ENCODE data around the gene UBTD2.

Gene UBTD2

GRCh38 chr5:172169216-172169615 is 114.3 kb downstream of the UBTD2 start:
- Histone ChIP-seq H3K4me1 (ENCODE audit: control insufficient read depth, insufficient read depth, low read length, unreplicated experiment) (peaks cover 12% of the 10 kb centered on the region), H2AFZ (ENCODE audit: low read length, unreplicated experiment) (no peak overlapping the region), H3K27ac (ENCODE audit: low read depth, low read length) (no peak overlapping the region), H3K4me3 (ENCODE audit: low read depth, low read length) (no peak overlapping the region), H3K36me3 (ENCODE audit: insufficient read depth, low read length) (no peaks in the 10 kb centered on the region), H3K79me2 (ENCODE audit: control insufficient read depth, insufficient read depth, low read length, unreplicated experiment) (peaks cover 15% of the 10 kb centered on the region), H3K27me3 (ENCODE audit: insufficient read depth, low read length) (no peaks in the 10 kb centered on the region)

- no peak overlapping the region for H2AFZ ChIP-seq (ENCODE audit: low read length, unreplicated experiment)
- H3K36me3 ChIP-seq (ENCODE audit: insufficient read depth, low read length), result no peaks in the 10 kb centered on the region
- H3K79me2 ChIP-seq (ENCODE audit: control insufficient read depth, insufficient read depth, low read length, unreplicated experiment), result peaks cover 20% of the 10 kb centered on the region
- H3K4me3 ChIP-seq (ENCODE audit: low read depth, low read length), result no peak overlapping the region
- no peak overlapping the region for H3K27ac ChIP-seq (ENCODE audit: low read depth, low read length)
- H3K27me3 ChIP-seq (ENCODE audit: insufficient read depth, low read length), result no peaks in the 10 kb centered on the region
- peaks cover 14% of the 10 kb centered on the region for H3K4me1 ChIP-seq (ENCODE audit: control insufficient read depth, insufficient read depth, low read length, unreplicated experiment)
Observed at GRCh38 chr5:172168311-172168710, 115.3 kb downstream of the UBTD2 start.

GRCh38 chr5:172167895-172168294 is 115.7 kb downstream of the UBTD2 start:
- Histone ChIP-seq H3K36me3 (ENCODE audit: insufficient read depth, low read length) (no peaks in the 10 kb centered on the region), H2AFZ (ENCODE audit: low read length, unreplicated experiment) (no peak overlapping the region), H3K4me3 (ENCODE audit: low read depth, low read length) (no peak overlapping the region), H3K4me1 (ENCODE audit: control insufficient read depth, insufficient read depth, low read length, unreplicated experiment) (peaks cover 12% of the 10 kb centered on the region), H3K79me2 (ENCODE audit: control insufficient read depth, insufficient read depth, low read length, unreplicated experiment) (peaks cover 18% of the 10 kb centered on the region), H3K27ac (ENCODE audit: low read depth, low read length) (no peak overlapping the region), H3K27me3 (ENCODE audit: insufficient read depth, low read length) (no peaks in the 10 kb centered on the region)

GRCh38 chr5:172166030-172166826 is 117.3 kb downstream of the UBTD2 start:
- Histone ChIP-seq H2AFZ (ENCODE audit: low read length, unreplicated experiment) (no peak overlapping the region), H3K79me2 (ENCODE audit: control insufficient read depth, insufficient read depth, low read length, unreplicated experiment) (peaks cover 20% of the 10 kb centered on the region), H3K27ac (ENCODE audit: low read depth, low read length) (no peak overlapping the region), H3K27me3 (ENCODE audit: insufficient read depth, low read length) (no peaks in the 10 kb centered on the region), H3K4me1 (ENCODE audit: control insufficient read depth, insufficient read depth, low read length, unreplicated experiment) (peaks cover 12% of the 10 kb centered on the region), H3K36me3 (ENCODE audit: insufficient read depth, low read length) (no peaks in the 10 kb centered on the region), H3K4me3 (ENCODE audit: low read depth, low read length) (no peak overlapping the region)

GRCh38 chr5:172165465-172165864 is 118.1 kb downstream of the UBTD2 start:
- Histone ChIP-seq H3K4me3 (ENCODE audit: low read depth, low read length) (no peak overlapping the region), H3K27ac (ENCODE audit: low read depth, low read length) (no peak overlapping the region), H2AFZ (ENCODE audit: low read length, unreplicated experiment) (no peak overlapping the region), H3K79me2 (ENCODE audit: control insufficient read depth, insufficient read depth, low read length, unreplicated experiment) (peaks cover 24% of the 10 kb centered on the region), H3K27me3 (ENCODE audit: insufficient read depth, low read length) (no peaks in the 10 kb centered on the region), H3K36me3 (ENCODE audit: insufficient read depth, low read length) (no peaks in the 10 kb centered on the region), H3K4me1 (ENCODE audit: control insufficient read depth, insufficient read depth, low read length, unreplicated experiment) (peaks cover 12% of the 10 kb centered on the region)

GRCh38 chr5:172164769-172165212 is 118.8 kb downstream of the UBTD2 start:
- peaks cover 26% of the 10 kb centered on the region for H3K79me2 ChIP-seq (ENCODE audit: control insufficient read depth, insufficient read depth, low read length, unreplicated experiment)

GRCh38 chr5:172163346-172163745 is 120.2 kb downstream of the UBTD2 start:
- no peaks in the 10 kb centered on the region for H3K27me3 ChIP-seq (ENCODE audit: insufficient read depth, low read length)
- no peak overlapping the region for H2AFZ ChIP-seq (ENCODE audit: low read length, unreplicated experiment)
- H3K36me3 ChIP-seq (ENCODE audit: insufficient read depth, low read length), result no peaks in the 10 kb centered on the region
- H3K79me2 ChIP-seq (ENCODE audit: control insufficient read depth, insufficient read depth, low read length, unreplicated experiment), result peaks cover 30% of the 10 kb centered on the region
- H3K4me1 ChIP-seq (ENCODE audit: control insufficient read depth, insufficient read depth, low read length, unreplicated experiment), result peaks cover 12% of the 10 kb centered on the region
- no peak overlapping the region for H3K27ac ChIP-seq (ENCODE audit: low read depth, low read length)
- no peak overlapping the region for H3K4me3 ChIP-seq (ENCODE audit: low read depth, low read length)

More at GRCh38 chr5:172164769-172165212, 118.8 kb downstream of the UBTD2 start:
- no peak overlapping the region for H2AFZ ChIP-seq (ENCODE audit: low read length, unreplicated experiment)
- H3K27ac ChIP-seq (ENCODE audit: low read depth, low read length), result no peak overlapping the region
- no peak overlapping the region for H3K4me3 ChIP-seq (ENCODE audit: low read depth, low read length)
- H3K27me3 ChIP-seq (ENCODE audit: insufficient read depth, low read length), result no peaks in the 10 kb centered on the region
- peaks cover 12% of the 10 kb centered on the region for H3K4me1 ChIP-seq (ENCODE audit: control insufficient read depth, insufficient read depth, low read length, unreplicated experiment)
- H3K36me3 ChIP-seq (ENCODE audit: insufficient read depth, low read length), result no peaks in the 10 kb centered on the region

- Histone ChIP-seq H3K27ac (ENCODE audit: low read depth, low read length) (no peak overlapping the region), H3K79me2 (ENCODE audit: control insufficient read depth, insufficient read depth, low read length, unreplicated experiment) (peaks cover 30% of the 10 kb centered on the region), H2AFZ (ENCODE audit: low read length, unreplicated experiment) (no peak overlapping the region), H3K4me1 (ENCODE audit: control insufficient read depth, insufficient read depth, low read length, unreplicated experiment) (peaks cover 12% of the 10 kb centered on the region), H3K4me3 (ENCODE audit: low read depth, low read length) (no peak overlapping the region), H3K27me3 (ENCODE audit: insufficient read depth, low read length) (no peaks in the 10 kb centered on the region), H3K36me3 (ENCODE audit: insufficient read depth, low read length) (no peaks in the 10 kb centered on the region)
Observed at GRCh38 chr5:172162987-172163343, 120.6 kb downstream of the UBTD2 start.

GRCh38 chr5:172162323-172162986 is 121.1 kb downstream of the UBTD2 start:
- Histone ChIP-seq H3K27me3 (ENCODE audit: insufficient read depth, low read length) (no peaks in the 10 kb centered on the region), H3K4me1 (ENCODE audit: control insufficient read depth, insufficient read depth, low read length, unreplicated experiment) (peaks cover 12% of the 10 kb centered on the region), H3K36me3 (ENCODE audit: insufficient read depth, low read length) (no peaks in the 10 kb centered on the region), H3K79me2 (ENCODE audit: control insufficient read depth, insufficient read depth, low read length, unreplicated experiment) (peaks cover 30% of the 10 kb centered on the region), H3K4me3 (ENCODE audit: low read depth, low read length) (no peak overlapping the region), H3K27ac (ENCODE audit: low read depth, low read length) (no peak overlapping the region), H2AFZ (ENCODE audit: low read length, unreplicated experiment) (no peak overlapping the region)

GRCh38 chr5:172160506-172160905 is 123.1 kb downstream of the UBTD2 start:
- no peak overlapping the region for H3K27ac ChIP-seq (ENCODE audit: low read depth, low read length)
- H3K36me3 ChIP-seq (ENCODE audit: insufficient read depth, low read length), result no peaks in the 10 kb centered on the region; the same call in 1 of the 2 replicates
- H3K79me2 ChIP-seq (ENCODE audit: control insufficient read depth, insufficient read depth, low read length, unreplicated experiment), result peaks cover 24% of the 10 kb centered on the region
- H3K4me3 ChIP-seq (ENCODE audit: low read depth, low read length), result no peak overlapping the region
- H3K27me3 ChIP-seq (ENCODE audit: insufficient read depth, low read length), result no peaks in the 10 kb centered on the region
- peaks cover 12% of the 10 kb centered on the region for H3K4me1 ChIP-seq (ENCODE audit: control insufficient read depth, insufficient read depth, low read length, unreplicated experiment)
- H2AFZ ChIP-seq (ENCODE audit: low read length, unreplicated experiment), result no peak overlapping the region
